Measurements from ENCODE around the gene COA8. TPM values are rescaled to one million over a fixed set of nuclear protein-coding genes. Genes with fewer than 3 reads are reported as not detected.

Gene COA8
- total and polyA plus RNA-seq, 9 of the 15 experiments (the other 6 are each of a cell fraction or from before 2014, with no cell fraction given): 5.0 to 35.3 (median 25.7) TPM

- TF ChIP-seq MGA (IDR thresholded peaks at IDR 0.05): peak; percentile 60
- TF ChIP-seq ZFX (CRISPR knock-in tag; IDR thresholded peaks at IDR 0.05): peak; percentile 52
- peak in 1 of 2 experiments; percentile 53; a peak in 2 of 4 replicates for TF ChIP-seq SIN3A (IDR thresholded peaks at IDR 0.05; ENCODE audit: borderline replicate concordance in 2 of 2, control insufficient read depth in 1 of 2, low read depth in 2 of 2, low read length in 2 of 2)
- TF ChIP-seq TAL1 (IDR thresholded peaks at IDR 0.05): no peak
- TF ChIP-seq MAX (CRISPR knock-in tag; IDR thresholded peaks at IDR 0.05): peak; percentile 70; the same call in 1 of the 2 replicates
- TF ChIP-seq ZSCAN32 (CRISPR knock-in tag; IDR thresholded peaks at IDR 0.05): no peak
- TF ChIP-seq MYNN (IDR thresholded peaks at IDR 0.05): 0 out of 2 replicates have a peak, but pooled peaks have one; percentile 56
- no peak for TF ChIP-seq MYNN (CRISPR knock-in tag; IDR thresholded peaks at IDR 0.05)
- TF ChIP-seq GTF2F1 (IDR thresholded peaks at IDR 0.05; ENCODE audit: low read depth, low read length): no peak
- no peak for TF ChIP-seq DACH1 (IDR thresholded peaks at IDR 0.05; ENCODE audit: partially characterized antibody)
- TF ChIP-seq MITF (IDR thresholded peaks at IDR 0.05): no peak
- no peak for TF ChIP-seq ZNF253 (CRISPR knock-in tag; conservative IDR thresholded peaks at IDR 0.05)
- TF ChIP-seq SIRT6 (IDR thresholded peaks at IDR 0.05; ENCODE audit: low read depth, low read length): no peak
These were observed 41.9 kb upstream of the COA8 start (continued) for GRCh38 chr14:103520657-103521437.
